HL-60 (cell line): ENCODE data around the gene TMEM208.

ENCODE experiments used
- CTCF ChIP-seq: IDR thresholded peaks from one replicate; pipeline ENCODE4 v1.5.1; 2011; ENCODE audit warnings: low read length, control low read depth, inconsistent platforms; ENCODE audit not compliant: insufficient read depth
- TF ChIP-seq, protein P1 (sequence below): IDR thresholded peaks from 2 replicates; pipeline ENCODE4 v1.6.1; 2012; ENCODE audit warnings: low read depth; ENCODE audit not compliant: insufficient replicate concordance

GRCh38 chr16:67197704-67198103 is 29.2 kb upstream of the TMEM208 start:
- no peak for TF ChIP-seq CTCF
- TF ChIP-seq, protein P1, sequence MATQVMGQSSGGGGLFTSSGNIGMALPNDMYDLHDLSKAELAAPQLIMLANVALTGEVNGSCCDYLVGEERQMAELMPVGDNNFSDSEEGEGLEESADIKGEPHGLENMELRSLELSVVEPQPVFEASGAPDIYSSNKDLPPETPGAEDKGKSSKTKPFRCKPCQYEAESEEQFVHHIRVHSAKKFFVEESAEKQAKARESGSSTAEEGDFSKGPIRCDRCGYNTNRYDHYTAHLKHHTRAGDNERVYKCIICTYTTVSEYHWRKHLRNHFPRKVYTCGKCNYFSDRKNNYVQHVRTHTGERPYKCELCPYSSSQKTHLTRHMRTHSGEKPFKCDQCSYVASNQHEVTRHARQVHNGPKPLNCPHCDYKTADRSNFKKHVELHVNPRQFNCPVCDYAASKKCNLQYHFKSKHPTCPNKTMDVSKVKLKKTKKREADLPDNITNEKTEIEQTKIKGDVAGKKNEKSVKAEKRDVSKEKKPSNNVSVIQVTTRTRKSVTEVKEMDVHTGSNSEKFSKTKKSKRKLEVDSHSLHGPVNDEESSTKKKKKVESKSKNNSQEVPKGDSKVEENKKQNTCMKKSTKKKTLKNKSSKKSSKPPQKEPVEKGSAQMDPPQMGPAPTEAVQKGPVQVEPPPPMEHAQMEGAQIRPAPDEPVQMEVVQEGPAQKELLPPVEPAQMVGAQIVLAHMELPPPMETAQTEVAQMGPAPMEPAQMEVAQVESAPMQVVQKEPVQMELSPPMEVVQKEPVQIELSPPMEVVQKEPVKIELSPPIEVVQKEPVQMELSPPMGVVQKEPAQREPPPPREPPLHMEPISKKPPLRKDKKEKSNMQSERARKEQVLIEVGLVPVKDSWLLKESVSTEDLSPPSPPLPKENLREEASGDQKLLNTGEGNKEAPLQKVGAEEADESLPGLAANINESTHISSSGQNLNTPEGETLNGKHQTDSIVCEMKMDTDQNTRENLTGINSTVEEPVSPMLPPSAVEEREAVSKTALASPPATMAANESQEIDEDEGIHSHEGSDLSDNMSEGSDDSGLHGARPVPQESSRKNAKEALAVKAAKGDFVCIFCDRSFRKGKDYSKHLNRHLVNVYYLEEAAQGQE = no peak
